Nephron progenitor cell (in vitro differentiated cells): ENCODE results near the gene ZNF556.
A peak's percentile ranks its signal among the peaks of the same experiment; 100 is the strongest.
"Not testable (repeated sequence)": the region's sequence is repeated elsewhere in the genome, so short reads cannot be mapped to it uniquely, and the experiment has no call there.

Experiments used
- DNase-seq: peaks from one replicate; pipeline ENCODE4 v3.0.0; 2021
- H3K27ac Mint-ChIP-seq: 2 replicates; pipeline ENCODE4 v1.8.0; 2021; ENCODE audit warnings: mild to moderate bottlenecking, moderate library complexity, mixed read lengths
- H3K27me3 Mint-ChIP-seq: 2 replicates; pipeline ENCODE4 v1.8.0; 2021; ENCODE audit warnings: mild to moderate bottlenecking, low read depth, mixed read lengths; ENCODE audit not compliant: poor library complexity
- H3K36me3 Mint-ChIP-seq: 2 replicates; pipeline ENCODE4 v1.8.0; 2021; ENCODE audit warnings: low read depth, mixed read lengths
- H3K4me1 Mint-ChIP-seq: 2 replicates; pipeline ENCODE4 v1.8.0; 2021; ENCODE audit warnings: mixed read lengths
- H3K4me3 Mint-ChIP-seq: 2 replicates; pipeline ENCODE4 v1.8.0; 2021; ENCODE audit warnings: mild to moderate bottlenecking, moderate library complexity, mixed read lengths
- H3K9me3 Mint-ChIP-seq: 2 replicates; pipeline ENCODE4 v1.8.0; 2021; ENCODE audit warnings: mild to moderate bottlenecking, moderate library complexity, mixed read lengths
- CTCF ChIP-seq: fragments of 200-600 bp; sonication (generic); IDR thresholded peaks from 2 replicates; pipeline ENCODE4 v1.5.0; 2021; ENCODE audit warnings: antibody characterized with exemption

ZNF556 gene

GRCh38 chr19:2888731-2889224 lies 21.6 kb downstream of the ZNF556 start:
- peaks cover 31% of the 10 kb centered on the region for H3K9me3 Mint-ChIP-seq
- DNase-seq = no peak
- no peak overlapping the region for H3K4me3 Mint-ChIP-seq
- H3K4me1 Mint-ChIP-seq = no peaks in the 10 kb centered on the region
- H3K36me3 Mint-ChIP-seq = no peaks in the 10 kb centered on the region
- peaks cover 32% of the 10 kb centered on the region for H3K27me3 Mint-ChIP-seq
- no peak for TF ChIP-seq CTCF
- no peak overlapping the region for H3K27ac Mint-ChIP-seq

GRCh38 chr19:2890531-2890930 lies 23.4 kb downstream of the ZNF556 start:
- not testable (repeated sequence) for H3K4me3 Mint-ChIP-seq, H3K27ac Mint-ChIP-seq, DNase-seq, H3K36me3 Mint-ChIP-seq, H3K4me1 Mint-ChIP-seq
- H3K27me3 Mint-ChIP-seq = peaks cover 32% of the 10 kb centered on the region
- peaks cover 39% of the 10 kb centered on the region for H3K9me3 Mint-ChIP-seq

- Mint-ChIP-seq H3K27ac (no peak overlapping the region), H3K4me1 (peaks cover 8% of the 10 kb centered on the region), H3K27me3 (peaks cover 23% of the 10 kb centered on the region), H3K4me3 (no peak overlapping the region), H3K36me3 (no peaks in the 10 kb centered on the region), H3K9me3 (peaks cover 62% of the 10 kb centered on the region)
- no peak for TF ChIP-seq CTCF
- DNase-seq = no peak
These were observed 29.6 kb downstream of the ZNF556 start for GRCh38 chr19:2896694-2897093.

- peak within 1 kb of the TSS; percentile 94 for H3K4me3 Mint-ChIP-seq
- H3K36me3 Mint-ChIP-seq = peaks cover under 1% of the 10 kb centered on the region
- peaks cover 14% of the 10 kb centered on the region for H3K27me3 Mint-ChIP-seq
- peaks cover 42% of the 10 kb centered on the region for H3K9me3 Mint-ChIP-seq
- peak; percentile 99 for DNase-seq
- H3K27ac Mint-ChIP-seq = peak within 1 kb of the TSS; percentile 88
- TF ChIP-seq CTCF = no peak
- peaks cover 13% of the 10 kb centered on the region for H3K4me1 Mint-ChIP-seq
These were observed 33.4 kb downstream of the ZNF556 start, which contains the start of gene ZNF57 for GRCh38 chr19:2900296-2901252. Gene ZNF57, plus strand, starts transcription at chr19:2900928. Its CDS starts 118 bp downstream, at chr19:2901046.

- DNase-seq = no peak
- Mint-ChIP-seq H3K4me3 (no peak overlapping the region), H3K9me3 (peaks cover 32% of the 10 kb centered on the region)
These were observed 35.6 kb downstream of the ZNF556 start for GRCh38 chr19:2902590-2903218.

GRCh38 chr19:2903326-2903725 lies 36.2 kb downstream of the ZNF556 start:
- Mint-ChIP-seq H3K9me3 (peaks cover 31% of the 10 kb centered on the region), H3K4me1 (peaks cover 13% of the 10 kb centered on the region), H3K4me3 (peak overlapping the region; percentile 1), H3K36me3 (peaks cover 17% of the 10 kb centered on the region)
- not testable (repeated sequence) for DNase-seq, H3K27ac Mint-ChIP-seq, H3K27me3 Mint-ChIP-seq

More at GRCh38 chr19:2902590-2903218, 35.6 kb downstream of the ZNF556 start:
- peaks cover 12% of the 10 kb centered on the region for H3K36me3 Mint-ChIP-seq
- no peak overlapping the region for H3K27ac Mint-ChIP-seq
- H3K27me3 Mint-ChIP-seq = peaks cover 6% of the 10 kb centered on the region
- TF ChIP-seq CTCF = no peak
- peaks cover 13% of the 10 kb centered on the region for H3K4me1 Mint-ChIP-seq
